Gastroesophageal sphincter (tissue), 3 donors: ENCODE data around the gene DGKZ.

Experiments
- CTCF ChIP-seq, 4 experiments: fragments of 200-600 bp in 2 of 4; fragments of 450-650 bp in 2 of 4; sonication (generic) in 1 of 4; IDR thresholded peaks; one replicate each; pipeline ENCODE4 v1.5.1; 2017 to 2019; ENCODE audit warnings: antibody characterized with exemption in 4 of 4, mild to moderate bottlenecking in 2 of 4, moderate library complexity in 2 of 4
- EP300 ChIP-seq: sonication (generic); formaldehyde crosslinking; IDR thresholded peaks from one replicate; pipeline ENCODE4 v1.6.1; 2017; ENCODE audit warnings: antibody characterized with exemption, mild to moderate bottlenecking
- POLR2A ChIP-seq, 2 donors: fragments of 450-650 bp; IDR thresholded peaks; one replicate each; pipeline ENCODE4 v1.6.1; 2017; ENCODE audit warnings: antibody characterized with exemption in 2 of 2, mild to moderate bottlenecking in 2 of 2, moderate library complexity in 1 of 2
- POLR2AphosphoS5 ChIP-seq: sonication (generic); formaldehyde crosslinking; IDR thresholded peaks from one replicate; pipeline ENCODE4 v1.6.1; 2017; ENCODE audit warnings: antibody characterized with exemption

GRCh38 chr11:46380340-46381047, 33.2 kb downstream of the DGKZ start:
- no peak for TF ChIP-seq POLR2AphosphoS5
- TF ChIP-seq CTCF (IDR thresholded peaks at IDR 0.05) = no peak
- no peak for TF ChIP-seq POLR2A (IDR thresholded peaks at IDR 0.05)
- no peak for TF ChIP-seq EP300
